Sigmoid colon (tissue), 4 donors: ENCODE measurements around the gene KRTAP10-4.

Source experiments
- CTCF ChIP-seq, 4 experiments: fragments of 450-650 bp in 3 of 4; fragments of 200-600 bp in 1 of 4; IDR thresholded peaks; one replicate each; pipeline ENCODE4 v1.5.1; 2016 to 2019; ENCODE audit warnings: antibody characterized with exemption in 4 of 4, mild to moderate bottlenecking in 3 of 4, moderate library complexity in 2 of 4
- POLR2A ChIP-seq, 2 donors: fragments of 450-650 bp; IDR thresholded peaks; one replicate each; pipeline ENCODE4 v1.6.1; 2016; ENCODE audit warnings: antibody characterized with exemption in 2 of 2, mild to moderate bottlenecking in 2 of 2, moderate library complexity in 2 of 2
- POLR2AphosphoS5 ChIP-seq, 4 donors: sonication (generic); formaldehyde crosslinking; IDR thresholded peaks; one replicate each; pipeline ENCODE4 v1.6.1; 2017; ENCODE audit warnings: antibody characterized with exemption in 4 of 4

GRCh38 chr21:44615466-44615865 lies 41.9 kb downstream of the KRTAP10-4 start:
- TF ChIP-seq CTCF (IDR thresholded peaks at IDR 0.05), result no peak
- no peak for TF ChIP-seq POLR2A (IDR thresholded peaks at IDR 0.05)
- no peak for TF ChIP-seq POLR2AphosphoS5 (IDR thresholded peaks at IDR 0.05)
